IMR-90 (cell line): ENCODE data around the gene HEXD. TPM values are rescaled to one million over a fixed set of nuclear protein-coding genes. Genes with fewer than 3 reads are reported as not detected.

Experiments
- ATAC-seq: fragments of 200-7000 bp; cut with Tn5 transposase; 2 replicates; pipeline ENCODE4 v1.9.1; 2020; ENCODE audit warnings: low read depth, mild to moderate bottlenecking, moderate library complexity
- BruUV-seq: library from RNA; stranded (reverse); fragments of 400-500 nt; replicated peaks from 2 replicates; lab custom pipeline; 2021; lab: Mats Ljungman, UMichigan
- CTCF ChIA-PET: fragments of 300-600 bp; formaldehyde crosslinking; extraction: SDS; loops from one replicate; lab custom pipeline; 2021; ENCODE audit warnings: antibody characterized with exemption; lab: Yijun Ruan, JAX
- POLR2A ChIA-PET: fragments of 300-600 bp; sonication (Branson Sonifier 250); formaldehyde crosslinking; loops from one replicate; lab custom pipeline; 2022; ENCODE audit warnings: antibody characterized with exemption; ENCODE audit not compliant: unreplicated experiment; lab: Charles Lee
- DNase-seq: peaks from one replicate; pipeline ENCODE4 v3.0.0; 2013
- H2AFZ ChIP-seq: replicated peaks from 2 replicates; pipeline ENCODE3; 2013; ENCODE audit warnings: low read length, mild to moderate bottlenecking; ENCODE audit not compliant: poor library complexity
- H2AK5ac ChIP-seq: 2 replicates; pipeline ENCODE4 v1.6.1; 2013; ENCODE audit warnings: low read depth, low read length, inconsistent platforms
- H2AK9ac ChIP-seq: replicated peaks from 2 replicates; pipeline ENCODE3; 2013; ENCODE audit warnings: mild to moderate bottlenecking, low read depth, low read length, moderate library complexity; ENCODE audit not compliant: poor library complexity
- H2BK120ac ChIP-seq: 2 replicates; pipeline ENCODE4 v1.6.1; 2013; ENCODE audit warnings: low read depth, low read length, inconsistent platforms
- H2BK15ac ChIP-seq: 3 replicates; pipeline ENCODE4 v1.6.1; 2013; ENCODE audit warnings: low read depth, low read length, inconsistent platforms
- H2BK20ac ChIP-seq: 2 replicates; pipeline ENCODE4 v1.6.1; 2013; ENCODE audit warnings: low read depth, mild to moderate bottlenecking, inconsistent platforms, low read length, moderate library complexity
- H2BK5ac ChIP-seq: 2 replicates; pipeline ENCODE4 v1.6.1; 2013; ENCODE audit warnings: mild to moderate bottlenecking, low read depth, low read length, inconsistent platforms; ENCODE audit not compliant: poor library complexity, severe bottlenecking
- H3K14ac ChIP-seq: replicated peaks from 2 replicates; pipeline ENCODE4 v1.6.1; 2013; ENCODE audit warnings: low read depth, low read length, inconsistent platforms
- H3K18ac ChIP-seq: 2 replicates; pipeline ENCODE4 v1.6.1; 2013; ENCODE audit warnings: low read depth, low read length, control low read depth
- H3K23ac ChIP-seq: 2 replicates; pipeline ENCODE4 v1.6.1; 2013; ENCODE audit warnings: low read depth, low read length, inconsistent platforms
- H3K27ac ChIP-seq: 2 replicates; pipeline ENCODE4 v1.5.1; 2013; ENCODE audit warnings: mild to moderate bottlenecking, control low read depth, low read length; ENCODE audit not compliant: insufficient read depth
- H3K27me3 ChIP-seq: 2 replicates; pipeline ENCODE4 v1.6.1; 2013; ENCODE audit warnings: low read length; ENCODE audit not compliant: control insufficient read depth, insufficient read depth
- H3K36me3 ChIP-seq: 2 replicates; pipeline ENCODE4 v1.6.1; 2013; ENCODE audit warnings: low read length, mixed read lengths; ENCODE audit not compliant: control insufficient read depth, insufficient read depth
- H3K4ac ChIP-seq: 2 replicates; pipeline ENCODE4 v1.6.1; 2013; ENCODE audit warnings: low read depth, low read length, inconsistent platforms
- H3K4me1 ChIP-seq: 2 replicates; pipeline ENCODE4 v1.6.1; 2013; ENCODE audit warnings: low read length, mixed read lengths; ENCODE audit not compliant: control insufficient read depth, insufficient read depth
- H3K4me2 ChIP-seq: 2 replicates; pipeline ENCODE4 v1.6.1; 2013; ENCODE audit warnings: low read depth, mild to moderate bottlenecking, control low read depth, low read length, moderate library complexity
- H3K4me3 ChIP-seq: 2 replicates; pipeline ENCODE4 v1.5.1; 2013; ENCODE audit warnings: low read depth, mild to moderate bottlenecking, control low read depth, low read length, moderate library complexity; ENCODE audit not compliant: insufficient read depth
- H3K56ac ChIP-seq: 2 replicates; pipeline ENCODE4 v1.6.1; 2013; ENCODE audit warnings: low read length, inconsistent platforms; ENCODE audit not compliant: insufficient read depth; ENCODE audit errors: extremely low read depth
- H3K79me1 ChIP-seq, 2 experiments: 2 replicates each; pipeline ENCODE4 v1.6.1; 2013; ENCODE audit warnings: low read length in 2 of 2, inconsistent platforms in 1 of 2, low read depth in 1 of 2
- H3K9ac ChIP-seq: 2 replicates; pipeline ENCODE4 v1.6.1; 2013; ENCODE audit warnings: low read depth, low read length, control low read depth
- H3K9me1 ChIP-seq: 2 replicates; pipeline ENCODE4 v1.6.1; 2013; ENCODE audit warnings: low read length, inconsistent platforms; ENCODE audit not compliant: insufficient read depth
- H3K9me3 ChIP-seq: 2 replicates; pipeline ENCODE4 v1.6.1; 2013; ENCODE audit warnings: low read length; ENCODE audit not compliant: control insufficient read depth, insufficient read depth
- H4K20me1 ChIP-seq: 2 replicates; pipeline ENCODE4 v1.6.1; 2013; ENCODE audit warnings: low read length, inconsistent platforms; ENCODE audit not compliant: insufficient read depth
- H4K5ac ChIP-seq: 2 replicates; pipeline ENCODE4 v1.6.1; 2013; ENCODE audit warnings: mild to moderate bottlenecking, low read depth, low read length, control low read depth
- H4K8ac ChIP-seq, 2 experiments: 2 replicates each; pipeline ENCODE4 v1.6.1; 2013; ENCODE audit warnings: low read depth in 2 of 2, low read length in 2 of 2, control low read depth in 1 of 2, inconsistent platforms in 1 of 2
- H4K91ac ChIP-seq: 2 replicates; pipeline ENCODE4 v1.6.1; 2013; ENCODE audit warnings: low read depth, low read length, inconsistent platforms; ENCODE audit not compliant: insufficient read depth
- BHLHE40 ChIP-seq: fragments of 150-350 bp; IDR thresholded peaks from 2 replicates; pipeline ENCODE4 v1.6.1; 2016; ENCODE audit warnings: mild to moderate bottlenecking, low read depth, low read length
- CEBPB ChIP-seq: IDR thresholded peaks from 2 replicates; pipeline ENCODE4 v1.6.1; 2012; ENCODE audit warnings: low read depth, low read length, improper control_type of control experiment
- CHD1 ChIP-seq: IDR thresholded peaks from 2 replicates; pipeline ENCODE4 v1.6.1; 2012; ENCODE audit warnings: low read depth, low read length, improper control_type of control experiment
- FOS ChIP-seq: fragments of 150-350 bp; IDR thresholded peaks from 2 replicates; pipeline ENCODE4 v1.6.1; 2016; ENCODE audit warnings: low read depth, low read length
- MAFK ChIP-seq: IDR thresholded peaks from 2 replicates; pipeline ENCODE4 v1.6.1; 2012; ENCODE audit warnings: low read depth, low read length, improper control_type of control experiment
- MAZ ChIP-seq: IDR thresholded peaks from 2 replicates; pipeline ENCODE4 v1.6.1; 2012; ENCODE audit warnings: low read depth, mild to moderate bottlenecking, low read length, improper control_type of control experiment, moderate library complexity, borderline replicate concordance
- MXI1 ChIP-seq: IDR thresholded peaks from 2 replicates; pipeline ENCODE4 v1.6.1; 2012; ENCODE audit warnings: low read depth, mild to moderate bottlenecking, low read length, moderate library complexity, borderline replicate concordance
- POLR2A ChIP-seq: IDR thresholded peaks from 2 replicates; pipeline ENCODE4 v1.6.1; 2012; ENCODE audit warnings: mild to moderate bottlenecking, low read depth, low read length
- RAD21 ChIP-seq: IDR thresholded peaks from 2 replicates; pipeline ENCODE4 v1.6.1; 2012; ENCODE audit warnings: low read length, improper control_type of control experiment
- RCOR1 ChIP-seq: IDR thresholded peaks from 2 replicates; pipeline ENCODE4 v1.6.1; 2012; ENCODE audit warnings: mild to moderate bottlenecking, low read length, improper control_type of control experiment; ENCODE audit not compliant: insufficient replicate concordance
- RFX5 ChIP-seq: IDR thresholded peaks from 2 replicates; pipeline ENCODE4 v1.8.0; 2012; ENCODE audit warnings: low read depth, mild to moderate bottlenecking, low read length, moderate library complexity
- SMC3 ChIP-seq: fragments of 150-350 bp; IDR thresholded peaks from 2 replicates; pipeline ENCODE4 v1.6.1; 2016; ENCODE audit warnings: low read depth, mild to moderate bottlenecking, antibody characterized with exemption, low read length, moderate library complexity
- WGBS, 2 experiments: methylation state at CpG; one replicate each; pipeline versions ENCODE4 v1.1.5 to v1.1.7; 2013; ENCODE audit warnings: missing lambda C conversion rate in 2 of 2; ENCODE audit not compliant: insufficient read length in 1 of 2; ENCODE audit errors: extremely low coverage in 2 of 2; 5-methylcytosine and 5-hydroxymethylcytosine counted together
- dilution Hi-C: fragments of 300-500 bp; cut with HindIII; formaldehyde crosslinking; loops from one replicate; pipeline ENCODE4 v1.14.3; 2018; ENCODE audit warnings: low sequenced_read_pairs; ENCODE audit not compliant: unreplicated experiment
- in situ Hi-C: fragments of 300-500 bp; cut with MboI; formaldehyde crosslinking; loops from 3 replicates; pipeline ENCODE4 v1.14.3; 2019; ENCODE audit warnings: low sequenced_read_pairs, inconsistent platforms, mixed read lengths
- intact Hi-C: fragments of 100-400 bp; cut with micrococcal nuclease; formaldehyde crosslinking; loops from 2 replicates; pipeline ENCODE4 v1.10.0; 2022
- polyA plus RNA-seq, 3 experiments: library from polyadenylated mRNA; depleted of rRNA; stranded (reverse); fragments of >200 nt; gene quantifications; 2 replicates each; pipeline ENCODE4 v1.2.3, GENCODE V29; 2012; ENCODE audit warnings: low replicate concordance in 1 of 3
- total RNA-seq: library from RNA; depleted of rRNA; stranded (reverse); fragments of >200 nt; gene quantifications from 2 replicates; pipeline ENCODE4 v1.2.3, GENCODE V29; 2012
- TF ChIP-seq, protein P1 (sequence below): fragments of 150-350 bp; IDR thresholded peaks from 2 replicates; pipeline ENCODE4 v1.6.1; 2017; ENCODE audit warnings: mild to moderate bottlenecking, antibody characterized with exemption, low read length, low read depth
- TF ChIP-seq, protein P2 (sequence below): fragments of 150-350 bp; IDR thresholded peaks from 2 replicates; pipeline ENCODE4 v1.6.1; 2016; ENCODE audit warnings: low read depth, mild to moderate bottlenecking, low read length, moderate library complexity, borderline replicate concordance

HEXD gene
- total and polyA plus RNA-seq, 2 of the 4 experiments (the other 2 are of a cell fraction): 3.8 to 9.5 TPM

DNA sequence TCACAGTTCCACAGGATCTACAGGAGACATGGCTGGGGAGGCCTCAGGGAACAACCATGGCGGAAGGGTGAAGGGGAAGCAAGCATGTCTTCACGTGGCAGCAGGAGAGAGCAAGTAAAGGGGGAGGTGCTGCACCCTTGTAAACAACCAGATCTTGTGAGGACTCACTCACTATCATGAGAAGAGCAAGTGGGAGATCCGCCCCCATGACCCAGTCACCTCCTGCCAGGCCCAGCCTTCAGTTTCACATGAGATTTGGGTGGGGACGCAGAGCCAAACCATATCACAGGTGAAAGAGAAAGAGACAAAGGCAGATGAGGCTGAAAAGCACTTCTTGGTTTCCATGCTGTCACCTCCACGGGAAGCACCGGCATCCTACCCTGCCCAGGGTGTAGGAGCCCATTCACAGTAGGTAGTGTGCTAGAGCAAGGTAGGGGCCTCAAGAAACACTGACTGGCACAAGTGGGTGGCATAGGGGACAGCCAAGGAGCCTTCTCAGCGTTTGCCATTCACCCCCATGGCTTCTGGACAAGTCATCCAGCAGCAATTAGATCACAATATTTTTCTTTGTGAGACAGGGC, 47.0 kb downstream of the HEXD start:
- intact Hi-C loops (no loop called here), in situ Hi-C loops (no loop called here), dilution Hi-C loops (no loop called here)
- no peak overlapping the region for H4K5ac ChIP-seq
- WGBS, 2 experiments: no CpG with 5 or more reads among the region's 7 CpGs
- ChIA-PET POLR2A (no interaction called here), CTCF (no interaction called here)
- H3K4me1 ChIP-seq: no peaks in the 10 kb centered on the region
- no peak overlapping the region for H3K56ac ChIP-seq
- no peak for DNase-seq
- no peak overlapping the region for H4K8ac ChIP-seq
- no peak overlapping the region for H3K4me3 ChIP-seq
- H4K20me1 ChIP-seq: peaks cover 7% of the 10 kb centered on the region; the same call in 1 of the 2 replicates
- H3K27ac ChIP-seq: no peak overlapping the region
- no peaks in the 10 kb centered on the region for H3K27me3 ChIP-seq
- H3K4me2 ChIP-seq: no peak overlapping the region
- peaks cover 3% of the 10 kb centered on the region; the same call in 1 of the 2 replicates for H3K9me1 ChIP-seq
- no peak for TF ChIP-seq CHD1
- no peak for TF ChIP-seq MAFK
- no peak for TF ChIP-seq MXI1
- TF ChIP-seq, protein P1, sequence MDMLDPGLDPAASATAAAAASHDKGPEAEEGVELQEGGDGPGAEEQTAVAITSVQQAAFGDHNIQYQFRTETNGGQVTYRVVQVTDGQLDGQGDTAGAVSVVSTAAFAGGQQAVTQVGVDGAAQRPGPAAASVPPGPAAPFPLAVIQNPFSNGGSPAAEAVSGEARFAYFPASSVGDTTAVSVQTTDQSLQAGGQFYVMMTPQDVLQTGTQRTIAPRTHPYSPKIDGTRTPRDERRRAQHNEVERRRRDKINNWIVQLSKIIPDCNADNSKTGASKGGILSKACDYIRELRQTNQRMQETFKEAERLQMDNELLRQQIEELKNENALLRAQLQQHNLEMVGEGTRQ: no peak
- TF ChIP-seq RFX5: no peak
- no peak for TF ChIP-seq BHLHE40
- TF ChIP-seq FOS: no peak
- TF ChIP-seq, protein P2, sequence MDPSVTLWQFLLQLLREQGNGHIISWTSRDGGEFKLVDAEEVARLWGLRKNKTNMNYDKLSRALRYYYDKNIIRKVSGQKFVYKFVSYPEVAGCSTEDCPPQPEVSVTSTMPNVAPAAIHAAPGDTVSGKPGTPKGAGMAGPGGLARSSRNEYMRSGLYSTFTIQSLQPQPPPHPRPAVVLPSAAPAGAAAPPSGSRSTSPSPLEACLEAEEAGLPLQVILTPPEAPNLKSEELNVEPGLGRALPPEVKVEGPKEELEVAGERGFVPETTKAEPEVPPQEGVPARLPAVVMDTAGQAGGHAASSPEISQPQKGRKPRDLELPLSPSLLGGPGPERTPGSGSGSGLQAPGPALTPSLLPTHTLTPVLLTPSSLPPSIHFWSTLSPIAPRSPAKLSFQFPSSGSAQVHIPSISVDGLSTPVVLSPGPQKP: no peak
- TF ChIP-seq MAZ: no peak
- no peak for TF ChIP-seq POLR2A
- TF ChIP-seq RCOR1: no peak
- no peak for TF ChIP-seq CEBPB
- TF ChIP-seq SMC3: no peak
- no peak for TF ChIP-seq RAD21
- BruUV-seq: no TSS peak
- no peak overlapping the region for H2AFZ ChIP-seq
- H3K14ac ChIP-seq: no peak overlapping the region
- no peak overlapping the region for H2AK9ac ChIP-seq
- H3K9me3 ChIP-seq: no peaks in the 10 kb centered on the region
- H3K79me1 ChIP-seq: peaks cover 0 to 30% of the 10 kb centered on the region in 2 experiments
- peaks cover 62% of the 10 kb centered on the region for H3K36me3 ChIP-seq
- H2BK5ac ChIP-seq: no peak overlapping the region
- ATAC-seq: no peak
- no peak overlapping the region for H2BK20ac ChIP-seq
- no peak overlapping the region for H4K91ac ChIP-seq
- no peak overlapping the region for H2BK120ac ChIP-seq
- H2BK15ac ChIP-seq: no peak overlapping the region
- H3K23ac ChIP-seq: no peak overlapping the region
- H3K4ac ChIP-seq: no peak overlapping the region
- H3K9ac ChIP-seq: no peak overlapping the region
- H2AK5ac ChIP-seq: no peak overlapping the region
- no peak overlapping the region for H3K18ac ChIP-seq
